SK-N-SH treated with all-trans-retinoic acid at 6 μM for 48 hours (cell line): ENCODE measurements around the gene CCDC107.

ENCODE experiments used
- ATAC-seq: fragments of 200-7000 bp; cut with Tn5 transposase; 3 replicates; pipeline ENCODE4 v1.9.1; 2020; ENCODE audit warnings: mild to moderate bottlenecking, moderate library complexity
- ARNTL ChIP-seq: fragments of 450-650 bp; formaldehyde crosslinking; IDR thresholded peaks from 2 replicates; pipeline ENCODE4 v1.5.0; 2020; ENCODE audit warnings: low read depth, mild to moderate bottlenecking, moderate library complexity, borderline replicate concordance
- BACH2 ChIP-seq: fragments of 250-450 bp; sonication (Bioruptor Pico); IDR thresholded peaks from 2 replicates; pipeline ENCODE4 v1.9.0; 2021; ENCODE audit warnings: mild to moderate bottlenecking, borderline replicate concordance
- ESRRG ChIP-seq: fragments of 250-450 bp; sonication (Bioruptor Pico); IDR thresholded peaks from 2 replicates; pipeline ENCODE4 v1.6.1; 2021; ENCODE audit warnings: mild to moderate bottlenecking
- GLIS3 ChIP-seq: fragments of 250-450 bp; sonication (Bioruptor Pico); IDR thresholded peaks from 2 replicates; pipeline ENCODE4 v1.5.0; 2020; ENCODE audit warnings: mild to moderate bottlenecking, moderate library complexity
- OSR1 ChIP-seq: fragments of 250-450 bp; sonication (Bioruptor Pico); IDR thresholded peaks from 2 replicates; pipeline ENCODE4 v1.8.0; 2022; ENCODE audit warnings: moderate library complexity, mild to moderate bottlenecking, inconsistent platforms
- PPARA ChIP-seq: fragments of 250-450 bp; sonication (Bioruptor Pico); IDR thresholded peaks from 2 replicates; pipeline ENCODE4 v1.5.0; 2020; ENCODE audit warnings: mild to moderate bottlenecking, borderline replicate concordance
- SNAI2 ChIP-seq: fragments of 250-450 bp; sonication (Bioruptor Pico); IDR thresholded peaks from 2 replicates; pipeline ENCODE4 v1.5.0; 2020; ENCODE audit warnings: mild to moderate bottlenecking, moderate library complexity
- TCF4 ChIP-seq: fragments of 250-450 bp; sonication (Bioruptor Pico); IDR thresholded peaks from 2 replicates; pipeline ENCODE4 v1.8.0; 2021; ENCODE audit warnings: mild to moderate bottlenecking, moderate library complexity, borderline replicate concordance
- TOX ChIP-seq: fragments of 250-450 bp; sonication (Bioruptor Pico); IDR thresholded peaks from 2 replicates; pipeline ENCODE4 v1.8.0; 2021; ENCODE audit warnings: mild to moderate bottlenecking, moderate library complexity, borderline replicate concordance
- ZFP3 ChIP-seq: fragments of 250-450 bp; sonication (Bioruptor Pico); IDR thresholded peaks from 2 replicates; pipeline ENCODE4 v1.5.0; 2020; ENCODE audit warnings: mild to moderate bottlenecking, moderate library complexity
- ZNF565 ChIP-seq: fragments of 450-650 bp; formaldehyde crosslinking; conservative IDR thresholded peaks from 2 replicates; pipeline ENCODE4 v1.5.0; 2020; ENCODE audit warnings: low read depth, mild to moderate bottlenecking, moderate library complexity
- ZNF70 ChIP-seq: fragments of 450-650 bp; formaldehyde crosslinking; IDR thresholded peaks from 2 replicates; pipeline ENCODE4 v1.5.0; 2020; ENCODE audit warnings: mild to moderate bottlenecking, moderate library complexity
- ZNF8 ChIP-seq: fragments of 450-650 bp; formaldehyde crosslinking; IDR thresholded peaks from 2 replicates; pipeline ENCODE4 v1.5.0; 2020; ENCODE audit warnings: mild to moderate bottlenecking, moderate library complexity
- TF ChIP-seq, protein P1 (sequence below): fragments of 250-450 bp; sonication (Bioruptor Pico); IDR thresholded peaks from 2 replicates; pipeline ENCODE4 v1.8.0; 2021; ENCODE audit warnings: low read depth, mild to moderate bottlenecking, moderate library complexity, borderline replicate concordance
- TF ChIP-seq, protein P2 (sequence below): fragments of 250-450 bp; sonication (Bioruptor Pico); IDR thresholded peaks from 2 replicates; pipeline ENCODE4 v1.5.1; 2020; ENCODE audit warnings: low read depth, mild to moderate bottlenecking, moderate library complexity
- TF ChIP-seq, protein P3 (sequence below): fragments of 250-450 bp; sonication (Bioruptor Pico); IDR thresholded peaks from 2 replicates; pipeline ENCODE4 v1.5.0; 2020; ENCODE audit warnings: mild to moderate bottlenecking, moderate library complexity
- TF ChIP-seq, protein P4 (sequence below): fragments of 250-450 bp; sonication (Bioruptor Pico); IDR thresholded peaks from 2 replicates; pipeline ENCODE4 v1.5.1; 2021; ENCODE audit warnings: mild to moderate bottlenecking, moderate library complexity
- TF ChIP-seq, protein P5 (sequence below): fragments of 250-450 bp; sonication (Bioruptor Pico); IDR thresholded peaks from 2 replicates; pipeline ENCODE4 v1.8.0; 2020; ENCODE audit warnings: mild to moderate bottlenecking, moderate library complexity, borderline replicate concordance

CCDC107 gene

DNA sequence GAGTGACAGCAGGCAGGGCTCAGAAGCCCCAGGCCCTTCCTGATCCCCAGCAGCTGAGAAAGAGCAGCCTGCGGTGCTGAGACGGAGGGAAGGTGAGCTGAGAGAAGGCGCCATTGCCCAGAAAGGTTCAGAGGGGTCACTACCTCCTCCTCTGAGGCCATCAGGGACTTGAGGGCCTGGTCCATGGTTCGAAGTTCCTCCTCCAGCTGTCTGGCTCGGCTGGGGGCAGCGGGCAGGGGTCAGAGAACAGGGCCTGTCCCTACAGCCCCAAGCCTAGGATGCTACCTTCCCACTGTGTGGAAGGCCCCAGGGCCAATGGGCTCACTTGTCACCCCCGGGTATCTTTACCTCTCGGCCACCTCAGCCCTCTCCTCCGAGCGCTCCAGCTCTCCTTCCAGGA is 26.8 kb downstream of the CCDC107 start:
- no peak for ATAC-seq
- no peak for TF ChIP-seq OSR1 (CRISPR knock-in tag)
- TF ChIP-seq, protein P1, sequence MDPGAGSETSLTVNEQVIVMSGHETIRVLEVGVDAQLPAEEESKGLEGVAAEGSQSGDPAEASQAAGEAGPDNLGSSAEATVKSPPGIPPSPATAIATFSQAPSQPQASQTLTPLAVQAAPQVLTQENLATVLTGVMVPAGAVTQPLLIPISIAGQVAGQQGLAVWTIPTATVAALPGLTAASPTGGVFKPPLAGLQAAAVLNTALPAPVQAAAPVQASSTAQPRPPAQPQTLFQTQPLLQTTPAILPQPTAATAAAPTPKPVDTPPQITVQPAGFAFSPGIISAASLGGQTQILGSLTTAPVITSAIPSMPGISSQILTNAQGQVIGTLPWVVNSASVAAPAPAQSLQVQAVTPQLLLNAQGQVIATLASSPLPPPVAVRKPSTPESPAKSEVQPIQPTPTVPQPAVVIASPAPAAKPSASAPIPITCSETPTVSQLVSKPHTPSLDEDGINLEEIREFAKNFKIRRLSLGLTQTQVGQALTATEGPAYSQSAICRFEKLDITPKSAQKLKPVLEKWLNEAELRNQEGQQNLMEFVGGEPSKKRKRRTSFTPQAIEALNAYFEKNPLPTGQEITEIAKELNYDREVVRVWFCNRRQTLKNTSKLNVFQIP (CRISPR knock-in tag) = no peak

DNA sequence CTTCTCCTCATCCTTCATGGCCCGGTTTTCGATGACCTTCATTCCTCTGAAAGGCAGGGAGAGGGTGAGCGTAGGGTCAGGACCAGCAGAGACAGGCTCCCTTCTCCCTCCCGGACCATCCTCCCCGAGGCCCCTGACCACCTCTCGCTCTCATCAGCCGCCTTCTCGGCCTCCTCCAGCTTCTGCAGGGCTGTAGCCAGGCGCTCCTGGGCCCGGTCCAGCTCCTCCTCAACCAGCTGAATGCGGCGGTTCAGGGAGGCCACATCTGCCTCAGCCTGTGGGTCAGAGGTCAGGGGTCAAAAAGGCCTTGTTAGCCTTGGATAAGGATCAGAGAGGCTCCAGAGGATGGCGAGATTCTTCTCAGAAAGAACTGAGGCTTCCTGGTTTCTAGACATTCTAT is 27.4 kb downstream of the CCDC107 start:
- TF ChIP-seq OSR1 (CRISPR knock-in tag) (no peak), ARNTL (CRISPR knock-in tag) (no peak), GLIS3 (CRISPR knock-in tag) (no peak), TOX (CRISPR knock-in tag) (no peak), SNAI2 (CRISPR knock-in tag) (no peak), ESRRG (no peak), BACH2 (CRISPR knock-in tag) (no peak), ZNF8 (CRISPR knock-in tag) (no peak), ZFP3 (CRISPR knock-in tag) (no peak), TCF4 (CRISPR knock-in tag) (no peak), ZNF565 (CRISPR knock-in tag) (no peak), ZNF70 (no peak)
- TF ChIP-seq, protein P2, sequence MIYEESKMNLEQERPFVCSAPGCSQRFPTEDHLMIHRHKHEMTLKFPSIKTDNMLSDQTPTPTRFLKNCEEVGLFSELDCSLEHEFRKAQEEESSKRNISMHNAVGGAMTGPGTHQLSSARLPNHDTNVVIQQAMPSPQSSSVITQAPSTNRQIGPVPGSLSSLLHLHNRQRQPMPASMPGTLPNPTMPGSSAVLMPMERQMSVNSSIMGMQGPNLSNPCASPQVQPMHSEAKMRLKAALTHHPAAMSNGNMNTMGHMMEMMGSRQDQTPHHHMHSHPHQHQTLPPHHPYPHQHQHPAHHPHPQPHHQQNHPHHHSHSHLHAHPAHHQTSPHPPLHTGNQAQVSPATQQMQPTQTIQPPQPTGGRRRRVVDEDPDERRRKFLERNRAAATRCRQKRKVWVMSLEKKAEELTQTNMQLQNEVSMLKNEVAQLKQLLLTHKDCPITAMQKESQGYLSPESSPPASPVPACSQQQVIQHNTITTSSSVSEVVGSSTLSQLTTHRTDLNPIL (CRISPR knock-in tag) = no peak
- TF ChIP-seq, protein P1 (CRISPR knock-in tag) = no peak
- TF ChIP-seq, protein P3, sequence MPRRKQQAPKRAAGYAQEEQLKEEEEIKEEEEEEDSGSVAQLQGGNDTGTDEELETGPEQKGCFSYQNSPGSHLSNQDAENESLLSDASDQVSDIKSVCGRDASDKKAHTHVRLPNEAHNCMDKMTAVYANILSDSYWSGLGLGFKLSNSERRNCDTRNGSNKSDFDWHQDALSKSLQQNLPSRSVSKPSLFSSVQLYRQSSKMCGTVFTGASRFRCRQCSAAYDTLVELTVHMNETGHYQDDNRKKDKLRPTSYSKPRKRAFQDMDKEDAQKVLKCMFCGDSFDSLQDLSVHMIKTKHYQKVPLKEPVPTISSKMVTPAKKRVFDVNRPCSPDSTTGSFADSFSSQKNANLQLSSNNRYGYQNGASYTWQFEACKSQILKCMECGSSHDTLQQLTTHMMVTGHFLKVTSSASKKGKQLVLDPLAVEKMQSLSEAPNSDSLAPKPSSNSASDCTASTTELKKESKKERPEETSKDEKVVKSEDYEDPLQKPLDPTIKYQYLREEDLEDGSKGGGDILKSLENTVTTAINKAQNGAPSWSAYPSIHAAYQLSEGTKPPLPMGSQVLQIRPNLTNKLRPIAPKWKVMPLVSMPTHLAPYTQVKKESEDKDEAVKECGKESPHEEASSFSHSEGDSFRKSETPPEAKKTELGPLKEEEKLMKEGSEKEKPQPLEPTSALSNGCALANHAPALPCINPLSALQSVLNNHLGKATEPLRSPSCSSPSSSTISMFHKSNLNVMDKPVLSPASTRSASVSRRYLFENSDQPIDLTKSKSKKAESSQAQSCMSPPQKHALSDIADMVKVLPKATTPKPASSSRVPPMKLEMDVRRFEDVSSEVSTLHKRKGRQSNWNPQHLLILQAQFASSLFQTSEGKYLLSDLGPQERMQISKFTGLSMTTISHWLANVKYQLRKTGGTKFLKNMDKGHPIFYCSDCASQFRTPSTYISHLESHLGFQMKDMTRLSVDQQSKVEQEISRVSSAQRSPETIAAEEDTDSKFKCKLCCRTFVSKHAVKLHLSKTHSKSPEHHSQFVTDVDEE (CRISPR knock-in tag) = no peak
- ATAC-seq = no peak

DNA sequence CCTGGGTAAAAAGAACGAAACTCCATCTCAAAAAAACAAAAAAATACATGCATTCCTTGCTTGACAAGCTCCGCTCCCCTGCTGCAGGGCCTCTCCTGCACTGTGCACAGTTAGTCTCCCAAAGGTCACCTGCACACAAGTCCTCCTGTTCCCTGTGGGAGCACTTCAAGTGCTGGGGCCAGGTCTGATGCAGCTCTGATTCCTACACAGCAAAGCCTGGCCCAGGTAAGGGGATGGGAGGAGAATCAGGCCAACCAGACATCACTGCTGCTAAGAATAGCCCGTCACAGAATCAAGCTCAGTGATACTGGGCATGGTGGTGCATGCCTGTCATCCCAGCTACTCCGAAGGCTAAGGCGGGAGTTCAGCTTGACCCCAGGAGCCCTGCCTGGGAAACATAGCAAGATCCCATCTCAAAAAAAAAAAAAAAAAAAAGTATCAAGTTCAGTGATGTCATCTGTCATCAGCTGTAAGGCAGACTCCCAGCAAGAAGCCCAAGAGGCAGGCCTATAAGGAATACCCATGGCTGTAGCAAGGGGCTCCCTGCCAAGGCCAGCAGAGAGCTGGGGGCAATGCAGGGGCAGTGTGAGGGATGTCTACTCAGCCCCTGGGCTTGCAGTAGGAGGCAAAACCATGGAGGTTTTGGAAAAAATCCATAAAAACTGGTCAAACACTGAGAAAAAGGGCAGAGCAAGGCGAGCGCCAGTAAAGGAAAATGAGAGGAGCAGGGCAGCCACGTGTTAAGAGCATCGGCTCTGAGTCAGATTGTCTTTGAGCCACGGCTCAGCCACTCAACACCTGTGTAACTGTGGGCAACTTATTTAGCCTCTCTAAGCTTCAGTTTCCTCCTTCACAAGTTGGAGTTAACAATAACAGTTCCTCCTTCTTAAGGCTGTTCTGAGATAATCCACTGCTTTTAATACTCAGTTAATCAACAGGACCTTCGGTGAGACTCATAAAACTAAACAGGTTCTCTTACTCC is 28.4 kb downstream of the CCDC107 start:
- no peak for ATAC-seq
- TF ChIP-seq, protein P4, sequence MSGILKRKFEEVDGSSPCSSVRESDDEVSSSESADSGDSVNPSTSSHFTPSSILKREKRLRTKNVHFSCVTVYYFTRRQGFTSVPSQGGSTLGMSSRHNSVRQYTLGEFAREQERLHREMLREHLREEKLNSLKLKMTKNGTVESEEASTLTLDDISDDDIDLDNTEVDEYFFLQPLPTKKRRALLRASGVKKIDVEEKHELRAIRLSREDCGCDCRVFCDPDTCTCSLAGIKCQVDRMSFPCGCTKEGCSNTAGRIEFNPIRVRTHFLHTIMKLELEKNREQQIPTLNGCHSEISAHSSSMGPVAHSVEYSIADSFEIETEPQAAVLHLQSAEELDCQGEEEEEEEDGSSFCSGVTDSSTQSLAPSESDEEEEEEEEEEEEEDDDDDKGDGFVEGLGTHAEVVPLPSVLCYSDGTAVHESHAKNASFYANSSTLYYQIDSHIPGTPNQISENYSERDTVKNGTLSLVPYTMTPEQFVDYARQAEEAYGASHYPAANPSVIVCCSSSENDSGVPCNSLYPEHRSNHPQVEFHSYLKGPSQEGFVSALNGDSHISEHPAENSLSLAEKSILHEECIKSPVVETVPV = no peak
- TF ChIP-seq, protein P5, sequence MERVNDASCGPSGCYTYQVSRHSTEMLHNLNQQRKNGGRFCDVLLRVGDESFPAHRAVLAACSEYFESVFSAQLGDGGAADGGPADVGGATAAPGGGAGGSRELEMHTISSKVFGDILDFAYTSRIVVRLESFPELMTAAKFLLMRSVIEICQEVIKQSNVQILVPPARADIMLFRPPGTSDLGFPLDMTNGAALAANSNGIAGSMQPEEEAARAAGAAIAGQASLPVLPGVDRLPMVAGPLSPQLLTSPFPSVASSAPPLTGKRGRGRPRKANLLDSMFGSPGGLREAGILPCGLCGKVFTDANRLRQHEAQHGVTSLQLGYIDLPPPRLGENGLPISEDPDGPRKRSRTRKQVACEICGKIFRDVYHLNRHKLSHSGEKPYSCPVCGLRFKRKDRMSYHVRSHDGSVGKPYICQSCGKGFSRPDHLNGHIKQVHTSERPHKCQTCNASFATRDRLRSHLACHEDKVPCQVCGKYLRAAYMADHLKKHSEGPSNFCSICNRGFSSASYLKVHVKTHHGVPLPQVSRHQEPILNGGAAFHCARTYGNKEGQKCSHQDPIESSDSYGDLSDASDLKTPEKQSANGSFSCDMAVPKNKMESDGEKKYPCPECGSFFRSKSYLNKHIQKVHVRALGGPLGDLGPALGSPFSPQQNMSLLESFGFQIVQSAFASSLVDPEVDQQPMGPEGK (CRISPR knock-in tag) = no peak
- TF ChIP-seq PPARA (CRISPR knock-in tag) (no peak), TCF4 (CRISPR knock-in tag) (no peak), ZNF8 (CRISPR knock-in tag) (no peak), BACH2 (CRISPR knock-in tag) (no peak), ZFP3 (CRISPR knock-in tag) (no peak), SNAI2 (CRISPR knock-in tag) (no peak)
- TF ChIP-seq, protein P1 (CRISPR knock-in tag) = no peak
- TF ChIP-seq, protein P2 (CRISPR knock-in tag) = no peak
